Stimulated activated CD8-positive, alpha-beta memory T cell treated with anti-CD3 and anti-CD28 coated beads, Interleukin-12 subunit alpha, Interleukin-12 subunit beta, amount 100 ng/mL, for 24 hours (primary cell): ENCODE results near the gene TRAPPC14.

Source experiments
- DNase-seq: peaks from one replicate; pipeline ENCODE4 v3.0.0-alpha.2; 2020; ENCODE audit errors: extremely low read depth

Gene TRAPPC14

GRCh38 chr7:100124301-100125230, 34.0 kb downstream of the TRAPPC14 start:
- DNase-seq: no peak

- no peak for DNase-seq
Measured at GRCh38 chr7:100122568-100122967, 36.0 kb downstream of the TRAPPC14 start.

GRCh38 chr7:100122067-100122466, 36.5 kb downstream of the TRAPPC14 start:
- DNase-seq: no peak

- no peak for DNase-seq
Measured at GRCh38 chr7:100120733-100121036, 37.8 kb downstream of the TRAPPC14 start.

GRCh38 chr7:100119970-100120732, 38.4 kb downstream of the TRAPPC14 start:
- DNase-seq: peak; percentile 36

GRCh38 chr7:100119072-100119969, 39.2 kb downstream of the TRAPPC14 start, which contains the start of the genes CNPY4 and TAF6:
Gene CNPY4, plus strand, starts transcription at chr7:100119634. Its CDS starts 111 bp downstream, at chr7:100119745.
Gene TAF6, minus strand, starts transcription at chr7:100119358. Its CDS starts 5,149 bp downstream, at chr7:100114209.
- peak; percentile 89 for DNase-seq

GRCh38 chr7:100118388-100119071, 40.0 kb downstream of the TRAPPC14 start:
- no peak for DNase-seq

GRCh38 chr7:100115026-100115425, 43.5 kb downstream of the TRAPPC14 start:
- no peak for DNase-seq

- DNase-seq: no peak
Measured at GRCh38 chr7:100111914-100112313, 46.6 kb downstream of the TRAPPC14 start.

- DNase-seq: no peak
Measured at GRCh38 chr7:100111156-100111555, 47.4 kb downstream of the TRAPPC14 start.

GRCh38 chr7:100109521-100110163, 48.9 kb downstream of the TRAPPC14 start:
- DNase-seq: no peak

- no peak for DNase-seq
Measured at GRCh38 chr7:100107890-100108289, 50.6 kb downstream of the TRAPPC14 start.

GRCh38 chr7:100107125-100107737, 51.3 kb downstream of the TRAPPC14 start:
- DNase-seq: no peak

- no peak for DNase-seq
Measured at GRCh38 chr7:100106633-100107032, 51.9 kb downstream of the TRAPPC14 start.

GRCh38 chr7:100105534-100105933, 53.0 kb downstream of the TRAPPC14 start:
- DNase-seq: no peak
